GM18526 (cell line): ENCODE data around the gene CCNF.

ENCODE experiments used
- POLR2A ChIP-seq: IDR thresholded peaks from 3 replicates; pipeline ENCODE4 v1.6.1; 2011; ENCODE audit not compliant: insufficient read length; ENCODE audit errors: extremely low read depth

Gene CCNF

DNA sequence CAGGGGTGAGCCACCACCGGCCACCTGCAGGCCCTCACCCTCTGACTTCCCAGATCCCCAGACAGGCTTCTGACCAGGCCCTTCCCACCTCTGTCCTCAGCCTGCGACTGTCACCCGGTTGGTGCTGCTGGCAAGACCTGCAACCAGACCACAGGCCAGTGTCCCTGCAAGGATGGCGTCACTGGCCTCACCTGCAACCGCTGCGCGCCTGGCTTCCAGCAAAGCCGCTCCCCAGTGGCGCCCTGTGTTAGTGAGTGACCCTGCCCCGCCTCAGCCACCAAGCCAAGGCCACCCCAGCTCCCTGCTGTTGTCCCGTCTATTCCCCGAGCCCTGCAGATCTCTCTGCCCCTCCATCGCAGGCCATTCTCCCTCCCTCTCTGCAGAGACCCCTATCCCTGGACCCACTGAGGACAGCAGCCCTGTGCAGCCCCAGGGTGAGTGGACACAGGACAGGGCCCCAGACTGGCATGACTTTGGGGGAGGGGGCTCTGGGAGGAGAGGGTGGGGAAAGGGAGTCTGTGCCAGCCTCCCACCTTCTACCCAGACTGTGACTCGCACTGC lies 43.7 kb downstream of the CCNF start:
- no peak for TF ChIP-seq POLR2A

- TF ChIP-seq POLR2A: no peak
Observed at GRCh38 chr16:2473446-2473926, 44.2 kb downstream of the CCNF start.

DNA sequence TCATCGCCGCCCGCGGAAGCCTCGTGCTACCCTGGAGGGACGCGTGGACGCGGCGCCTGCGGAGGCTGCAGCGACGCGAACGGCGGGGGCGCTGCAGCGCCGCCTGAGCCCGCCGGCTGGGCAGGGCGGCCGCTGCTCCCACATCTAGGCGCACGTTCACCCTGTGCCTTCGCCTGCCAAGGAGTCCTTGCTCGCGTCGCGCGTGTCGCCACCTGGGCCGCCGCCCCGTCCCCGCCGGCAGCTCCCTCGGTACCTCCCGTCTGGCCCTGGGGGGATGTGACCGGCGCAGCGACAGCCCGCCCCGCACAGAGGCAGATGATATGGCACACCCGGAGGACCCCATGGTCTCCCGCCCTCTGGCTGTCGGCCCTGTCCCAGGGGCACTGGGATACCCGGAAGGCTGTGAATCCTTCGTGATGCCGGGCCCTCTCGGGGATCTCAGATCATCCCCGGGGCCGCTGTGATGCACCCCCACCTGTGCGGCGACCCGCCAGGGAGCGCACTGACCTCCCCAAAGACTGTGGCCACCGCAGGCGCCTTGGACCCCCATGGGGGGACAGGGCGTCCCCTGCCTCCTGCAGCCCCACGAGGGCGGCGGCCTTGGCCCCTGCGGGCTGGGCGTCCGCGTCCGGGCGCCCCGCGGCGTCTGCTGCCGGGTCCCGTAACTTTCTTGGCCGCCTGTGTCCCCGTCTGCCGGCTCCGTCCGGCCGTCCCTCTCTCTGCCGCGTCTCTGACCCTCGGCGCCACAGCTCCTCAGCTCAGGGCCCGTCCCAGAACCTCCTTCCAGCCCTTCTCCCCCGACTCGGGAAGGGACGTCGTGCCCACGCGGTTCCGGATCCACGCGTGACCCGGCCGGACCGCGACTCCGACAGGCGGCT lies 45.0 kb downstream of the CCNF start:
- peak; percentile 40 for TF ChIP-seq POLR2A

DNA sequence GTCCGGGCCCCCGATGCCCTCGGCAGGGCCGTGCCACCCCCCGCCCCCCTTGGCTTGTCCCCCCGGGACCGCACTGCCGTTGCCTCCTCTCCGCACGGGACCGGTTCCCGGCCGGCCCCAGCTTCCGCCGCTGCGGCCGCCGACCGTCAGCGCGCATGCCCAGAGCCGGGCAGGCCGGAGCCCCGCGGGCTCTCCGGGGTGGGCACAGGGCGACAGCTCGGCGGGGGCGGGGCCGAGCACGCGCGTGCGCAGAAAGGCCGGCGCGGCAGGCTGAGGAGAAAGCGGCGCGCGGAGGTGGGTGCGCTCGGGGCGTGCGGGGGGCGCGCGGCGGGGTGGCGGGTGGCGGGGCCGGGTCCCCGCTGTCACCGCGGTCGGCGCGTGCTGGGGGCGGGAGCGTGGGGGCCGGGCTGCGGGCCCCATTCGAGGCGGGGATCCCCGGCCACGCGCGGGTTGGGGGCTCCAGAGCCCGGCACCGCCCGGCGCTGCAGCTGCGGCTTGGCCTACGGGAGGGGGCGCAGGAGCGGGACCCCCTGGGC lies 45.7 kb downstream of the CCNF start, which contains the start of gene TBC1D24:
TBC1D24 (plus strand) TSS at position 251 of the 536 bp plus-strand sequence. CDS start 21,022 bp downstream, outside the sequence.
- peak; percentile 88 for TF ChIP-seq POLR2A

GRCh38 chr16:2475413-2476344 lies 46.4 kb downstream of the CCNF start:
- TF ChIP-seq POLR2A: no peak

- no peak for TF ChIP-seq POLR2A
Observed at GRCh38 chr16:2476345-2476720, 47.1 kb downstream of the CCNF start.

GRCh38 chr16:2476741-2477140 lies 47.5 kb downstream of the CCNF start:
- TF ChIP-seq POLR2A: no peak

- no peak for TF ChIP-seq POLR2A
Observed at GRCh38 chr16:2477327-2477726, 48.1 kb downstream of the CCNF start.

GRCh38 chr16:2478279-2478678 lies 49.0 kb downstream of the CCNF start:
- no peak for TF ChIP-seq POLR2A

DNA sequence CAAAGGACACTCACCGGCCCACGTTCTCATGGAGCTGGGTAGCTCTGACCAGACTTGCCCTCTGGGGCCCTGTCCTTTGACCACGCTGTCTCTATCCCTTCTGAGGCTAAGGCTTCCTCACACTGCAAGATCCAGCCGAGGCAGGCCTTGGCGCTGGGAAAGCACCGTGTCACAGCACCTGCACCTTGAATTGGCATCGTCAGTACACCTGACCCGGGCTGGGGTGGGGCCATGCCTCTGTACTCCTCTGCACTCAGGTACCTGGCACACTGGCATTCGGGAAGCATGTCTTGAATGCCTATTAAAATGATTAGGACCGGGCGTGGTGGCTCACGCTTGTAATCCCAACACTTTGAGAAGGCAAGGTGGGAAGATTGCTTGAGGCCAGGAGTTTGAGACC lies 51.7 kb downstream of the CCNF start:
- TF ChIP-seq POLR2A: no peak

DNA sequence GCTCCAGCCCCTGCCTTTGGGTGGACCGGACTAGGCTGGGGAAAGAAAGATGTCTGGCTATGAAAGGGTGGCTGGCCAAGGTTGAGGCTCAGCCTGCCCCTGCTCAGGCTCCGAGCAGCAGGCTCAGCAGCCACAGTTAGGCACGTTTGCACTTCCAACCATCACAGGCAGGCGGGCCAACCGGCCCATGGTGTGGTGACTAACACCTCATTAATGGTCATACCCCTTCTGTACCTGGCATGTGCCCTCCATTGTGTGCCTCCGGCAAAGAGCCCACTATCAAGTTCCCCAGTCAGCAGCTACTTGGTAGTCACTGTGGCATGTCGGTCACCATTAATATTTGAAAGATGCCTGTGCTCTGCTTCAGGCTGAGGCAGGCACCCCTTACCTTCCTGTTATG lies 52.4 kb downstream of the CCNF start:
- no peak for TF ChIP-seq POLR2A

GRCh38 chr16:2482249-2482648 lies 53.0 kb downstream of the CCNF start:
- no peak for TF ChIP-seq POLR2A

GRCh38 chr16:2482708-2483534 lies 53.7 kb downstream of the CCNF start:
- no peak for TF ChIP-seq POLR2A

DNA sequence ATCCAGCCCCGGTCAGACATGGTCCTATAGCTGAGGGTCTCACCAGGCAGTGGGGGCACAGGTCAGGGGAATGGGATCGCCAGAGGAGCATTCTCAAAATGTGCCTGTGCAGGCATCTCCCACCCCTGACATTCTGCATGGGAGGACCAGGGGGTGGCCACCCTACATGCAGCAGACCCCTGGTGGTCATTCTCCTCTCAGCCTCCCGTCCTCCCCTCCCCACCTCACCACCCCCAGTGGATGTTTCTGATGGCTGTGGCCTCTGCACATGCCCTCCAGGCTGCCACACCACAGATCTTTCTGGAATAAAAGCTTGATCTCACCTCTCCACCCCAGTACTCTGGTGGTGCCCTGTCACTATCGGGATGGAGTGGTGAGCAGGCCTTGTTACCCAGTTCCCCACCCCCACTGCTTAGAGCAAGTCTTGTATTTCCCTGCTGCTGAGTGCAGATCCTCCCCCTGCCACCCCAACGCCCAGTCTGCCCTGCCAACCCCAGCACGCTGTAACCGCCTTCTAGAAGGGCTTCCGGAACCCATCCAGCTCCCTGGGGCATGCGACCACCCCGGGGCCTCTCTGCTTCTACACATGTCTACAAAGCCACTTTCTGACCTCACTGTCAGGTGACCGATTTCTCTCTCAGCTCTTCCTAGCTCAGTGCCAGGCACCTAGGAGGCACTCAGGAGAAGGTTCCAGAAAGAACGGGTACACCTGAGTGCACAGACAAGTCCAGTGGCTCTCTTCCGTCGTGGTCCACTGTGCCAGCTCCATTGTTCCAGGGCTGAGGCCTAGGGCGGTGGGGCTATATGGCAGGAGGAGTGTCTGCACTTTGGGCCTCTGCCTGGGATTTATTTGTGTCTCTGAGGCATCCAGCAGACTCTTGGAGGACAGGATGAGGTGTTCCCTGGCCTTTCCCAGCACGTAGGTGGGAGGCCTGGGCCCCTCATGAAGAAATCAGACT lies 55.0 kb downstream of the CCNF start:
- TF ChIP-seq POLR2A: no peak
